Measurements from ENCODE around the gene FSIP2.
A peak's percentile ranks its signal among the peaks of the same experiment; 100 is the strongest.

Gene FSIP2

GRCh38 chr2:185738679-185739472 is at the start of gene FSIP2:
FSIP2 (plus strand) TSS chr2:185738804; CDS start chr2:185738895, 91 bp downstream.
- DNase-seq = no peak

GRCh38 chr2:185689906-185690539 is 48.6 kb upstream of the FSIP2 start:
- no peak for DNase-seq

- DNase-seq = no peak
These were observed 42.8 kb upstream of the FSIP2 start for GRCh38 chr2:185695711-185696235.

- DNase-seq = peak; percentile 17
These were observed 37.7 kb upstream of the FSIP2 start for GRCh38 chr2:185700883-185701282.

GRCh38 chr2:185734658-185735057 is 3.9 kb upstream of the FSIP2 start:
- DNase-seq = no peak

GRCh38 chr2:185736210-185736609 is 2.4 kb upstream of the FSIP2 start:
- DNase-seq = no peak

GRCh38 chr2:185745864-185746859 is 7.6 kb downstream of the FSIP2 start:
- DNase-seq = no peak

- no peak for DNase-seq
These were observed 18.8 kb downstream of the FSIP2 start for GRCh38 chr2:185757356-185757755.

- no peak for DNase-seq
These were observed 32.8 kb downstream of the FSIP2 start for GRCh38 chr2:185771396-185771795.

GRCh38 chr2:185780890-185781289 is 42.3 kb downstream of the FSIP2 start:
- DNase-seq = no peak

GRCh38 chr2:185782223-185782769 is 43.7 kb downstream of the FSIP2 start:
- DNase-seq = no peak

GRCh38 chr2:185785156-185785555 is 46.6 kb downstream of the FSIP2 start:
- no peak for DNase-seq

GRCh38 chr2:185785851-185786473 is 47.4 kb downstream of the FSIP2 start:
- no peak for DNase-seq

- no peak for DNase-seq
These were observed 48.9 kb downstream of the FSIP2 start for GRCh38 chr2:185787227-185788145.

- no peak for DNase-seq
These were observed 51.8 kb downstream of the FSIP2 start for GRCh38 chr2:185790361-185790760.

GRCh38 chr2:185793532-185794345 is 55.1 kb downstream of the FSIP2 start:
- no peak for DNase-seq

GRCh38 chr2:185796758-185797157 is 58.2 kb downstream of the FSIP2 start:
- no peak for DNase-seq

GRCh38 chr2:185802926-185803325 is 64.3 kb downstream of the FSIP2 start:
- DNase-seq = no peak

GRCh38 chr2:185806783-185807182 is 68.2 kb downstream of the FSIP2 start:
- no peak for DNase-seq

GRCh38 chr2:185807351-185807750 is 68.7 kb downstream of the FSIP2 start:
- DNase-seq = no peak

Data from NCI-H1436 treated with DMSO at 0.1 percent for 48 hours (cell line).